ENCODE measurements around the gene ABCG4. TPM values are rescaled to one million over a fixed set of nuclear protein-coding genes. Genes with fewer than 3 reads are reported as not detected.

The ABCG4 gene
- total and polyA plus RNA-seq, 9 of the 15 experiments (the other 6 are each of a cell fraction or from before 2014, with no cell fraction given): 0.03 to 0.11 (median 0.07) TPM; not detected in 4

DNA sequence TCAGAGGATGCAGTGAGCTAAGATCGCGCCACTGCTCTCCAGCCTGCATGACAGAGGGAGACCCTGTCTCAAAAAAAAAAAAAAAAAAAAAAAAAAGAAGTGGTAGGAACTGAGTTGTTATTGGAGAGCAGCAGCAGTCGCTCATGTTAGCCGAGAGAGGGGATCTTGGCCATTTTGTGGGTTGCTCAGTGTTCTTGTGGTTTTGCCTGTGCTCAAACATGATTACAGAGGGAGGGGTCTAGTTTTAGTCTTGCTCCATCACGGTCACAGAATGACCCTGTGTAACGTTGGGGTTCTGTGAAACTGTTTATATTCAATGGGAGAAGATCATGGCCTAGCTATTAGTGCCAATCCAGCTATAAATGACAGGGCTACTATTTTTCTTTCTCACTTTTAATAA lies 49.1 kb upstream of the ABCG4 start:
- intact Hi-C loops (cut with micrococcal nuclease) (loop anchor here (2.0 to 5.0 kb wide), 4 partner anchors 58 to 187 kb away; partner anchors contain the start of genes RPS25, SLC37A4 and TRAPPC4), in situ Hi-C loops (cut with MboI) (loop anchor here (5.0 kb wide), 1 partner anchor 98 kb away; no protein-coding TSS in a partner anchor)
- H3K79me2 ChIP-seq (ENCODE audit: control insufficient read depth, insufficient read depth, low read length): peaks cover 37% of the 10 kb centered on the region
- no peak for FAIRE-seq
- no peak overlapping the region for H2AFZ ChIP-seq (ENCODE audit: low read depth, low read length)
- peak overlapping the region; percentile 96; the same call in 1 of the 2 replicates for H3K4me2 ChIP-seq (ENCODE audit: insufficient read depth, low read length)
- H3K9me3 ChIP-seq (replicated peaks; ENCODE audit: control insufficient read depth, insufficient read depth, low read depth, low read length): no peaks in the 10 kb centered on the region
- WGBS (ENCODE audit: insufficient coverage, low coverage, missing lambda C conversion rate): 27% methylated on average over 4 of the region's 6 CpGs
- H3K9ac ChIP-seq (ENCODE audit: insufficient read depth in 1 of 2, low read depth in 2 of 2, low read length in 2 of 2): peak overlapping the region in 1 of 2 experiments; percentile 94; a peak in 2 of 4 replicates
- H3K4me3 ChIP-seq: no peak overlapping the region; the same call in 1 of the 2 replicates
- H3K27ac ChIP-seq (ENCODE audit: extremely low read depth, low read depth, low read length): no peak overlapping the region; the same call in 2 of the 3 replicates
- H4K20me1 ChIP-seq (replicated peaks; ENCODE audit: control insufficient read depth, insufficient read depth, low read length): no peaks in the 10 kb centered on the region; the same call in 1 of the 2 replicates
- H3K9me1 ChIP-seq (ENCODE audit: control insufficient read depth, insufficient read depth, low read length): no peaks in the 10 kb centered on the region
- peaks cover 37% of the 10 kb centered on the region for H3K36me3 ChIP-seq (ENCODE audit: control insufficient read depth, insufficient read depth, low read length)
- TF ChIP-seq BHLHE40 (IDR thresholded peaks at IDR 0.05; ENCODE audit: low read length) (no peak), TOE1 (IDR thresholded peaks at IDR 0.05; ENCODE audit: borderline replicate concordance) (no peak), TOE1 (CRISPR knock-in tag; IDR thresholded peaks at IDR 0.05; ENCODE audit: borderline replicate concordance, low read depth) (no peak), YY1 (IDR thresholded peaks at IDR 0.05; ENCODE audit: borderline replicate concordance in 1 of 3, control insufficient read depth in 1 of 3, extremely low read depth in 1 of 3, insufficient read depth in 3 of 3, insufficient read length in 1 of 3, insufficient replicate concordance in 2 of 3, low read depth in 1 of 3, low read length in 2 of 3) (peak in 1 of 3 experiments; percentile 21)
- TF ChIP-seq, protein P1, sequence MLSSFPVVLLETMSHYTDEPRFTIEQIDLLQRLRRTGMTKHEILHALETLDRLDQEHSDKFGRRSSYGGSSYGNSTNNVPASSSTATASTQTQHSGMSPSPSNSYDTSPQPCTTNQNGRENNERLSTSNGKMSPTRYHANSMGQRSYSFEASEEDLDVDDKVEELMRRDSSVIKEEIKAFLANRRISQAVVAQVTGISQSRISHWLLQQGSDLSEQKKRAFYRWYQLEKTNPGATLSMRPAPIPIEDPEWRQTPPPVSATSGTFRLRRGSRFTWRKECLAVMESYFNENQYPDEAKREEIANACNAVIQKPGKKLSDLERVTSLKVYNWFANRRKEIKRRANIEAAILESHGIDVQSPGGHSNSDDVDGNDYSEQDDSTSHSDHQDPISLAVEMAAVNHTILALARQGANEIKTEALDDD (IDR thresholded peaks at IDR 0.05): no peak
- no TSS peak for BruUV-seq (replicated peaks)
- no peak for ATAC-seq
- DNase-seq (ENCODE audit: extremely low read depth in 1 of 4, low spot score in 3 of 4): no peak
- ChIA-PET POLR2A (interaction anchor here (0.6 to 0.9 kb wide), 2 partner anchors 52 to 102 kb away, joined by 3 read pairs; no protein-coding TSS in a partner anchor), CTCF (ENCODE audit: low intra/inter-chr PET ratio) (interaction anchor here (0.9 kb wide), 1 partner anchor 224 kb away, joined by 3 read pairs; no protein-coding TSS in a partner anchor)
- no peaks in the 10 kb centered on the region for H3K27me3 ChIP-seq (ENCODE audit: control insufficient read depth in 2 of 2, insufficient read depth in 2 of 2, low read length in 2 of 2)
- H3K4me1 ChIP-seq (replicated peaks in 1 of 2; ENCODE audit: control insufficient read depth in 2 of 2, insufficient read depth in 2 of 2, low read length in 2 of 2): peaks cover 23 to 30% of the 10 kb centered on the region in 2 experiments; a peak in 4 of 5 replicates
